Upper lobe of left lung (tissue), 4 donors: Measurements from ENCODE around the gene HABP4.

ENCODE experiments used
- EP300 ChIP-seq, 4 donors: sonication (generic); formaldehyde crosslinking; IDR thresholded peaks; one replicate each; pipeline ENCODE4 v1.5.1; 2017; ENCODE audit warnings: antibody characterized with exemption in 4 of 4, control low read depth in 2 of 4
- POLR2AphosphoS5 ChIP-seq, 2 donors: sonication (generic); formaldehyde crosslinking; IDR thresholded peaks; one replicate each; pipeline ENCODE4 v1.5.1; 2017; ENCODE audit warnings: antibody characterized with exemption in 2 of 2
- TF ChIP-seq, protein P1 (sequence below), 6 experiments: fragments of 450-650 bp in 4 of 6; fragments of 200-600 bp in 2 of 6; sonication (generic) in 2 of 6; IDR thresholded peaks; one replicate each; pipeline ENCODE4 v1.5.1; 2016 to 2019; ENCODE audit warnings: antibody characterized with exemption in 6 of 6

GRCh38 chr9:96418920-96419690, 30.9 kb upstream of the HABP4 start:
- TF ChIP-seq, protein P1, sequence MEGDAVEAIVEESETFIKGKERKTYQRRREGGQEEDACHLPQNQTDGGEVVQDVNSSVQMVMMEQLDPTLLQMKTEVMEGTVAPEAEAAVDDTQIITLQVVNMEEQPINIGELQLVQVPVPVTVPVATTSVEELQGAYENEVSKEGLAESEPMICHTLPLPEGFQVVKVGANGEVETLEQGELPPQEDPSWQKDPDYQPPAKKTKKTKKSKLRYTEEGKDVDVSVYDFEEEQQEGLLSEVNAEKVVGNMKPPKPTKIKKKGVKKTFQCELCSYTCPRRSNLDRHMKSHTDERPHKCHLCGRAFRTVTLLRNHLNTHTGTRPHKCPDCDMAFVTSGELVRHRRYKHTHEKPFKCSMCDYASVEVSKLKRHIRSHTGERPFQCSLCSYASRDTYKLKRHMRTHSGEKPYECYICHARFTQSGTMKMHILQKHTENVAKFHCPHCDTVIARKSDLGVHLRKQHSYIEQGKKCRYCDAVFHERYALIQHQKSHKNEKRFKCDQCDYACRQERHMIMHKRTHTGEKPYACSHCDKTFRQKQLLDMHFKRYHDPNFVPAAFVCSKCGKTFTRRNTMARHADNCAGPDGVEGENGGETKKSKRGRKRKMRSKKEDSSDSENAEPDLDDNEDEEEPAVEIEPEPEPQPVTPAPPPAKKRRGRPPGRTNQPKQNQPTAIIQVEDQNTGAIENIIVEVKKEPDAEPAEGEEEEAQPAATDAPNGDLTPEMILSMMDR (IDR thresholded peaks at IDR 0.05) = no peak
- TF ChIP-seq EP300 (IDR thresholded peaks at IDR 0.05) (no peak), POLR2AphosphoS5 (IDR thresholded peaks at IDR 0.05) (peak; percentile 60 to 72)
